Measurements from ENCODE around the gene KITLG.

DNA sequence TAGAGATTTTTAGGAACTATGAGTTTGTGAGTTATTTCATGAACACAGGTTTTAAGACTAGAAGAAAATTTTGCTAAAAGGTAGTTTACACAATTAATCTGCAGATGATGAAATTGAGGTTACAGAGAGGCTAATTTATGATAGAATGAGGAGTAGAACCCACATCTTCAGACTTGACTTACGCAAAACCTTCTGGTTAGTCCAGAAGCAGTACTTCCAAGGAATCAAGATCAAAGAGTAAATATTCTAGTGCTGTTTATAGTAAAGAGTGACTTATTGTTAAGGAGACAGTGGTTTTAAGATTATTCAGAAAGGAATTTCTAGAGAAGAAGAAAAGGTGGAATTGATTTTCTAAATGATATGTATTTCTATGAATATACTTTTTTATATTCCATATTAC, 10.6 kb upstream of the KITLG start:
- TF ChIP-seq, protein P1, sequence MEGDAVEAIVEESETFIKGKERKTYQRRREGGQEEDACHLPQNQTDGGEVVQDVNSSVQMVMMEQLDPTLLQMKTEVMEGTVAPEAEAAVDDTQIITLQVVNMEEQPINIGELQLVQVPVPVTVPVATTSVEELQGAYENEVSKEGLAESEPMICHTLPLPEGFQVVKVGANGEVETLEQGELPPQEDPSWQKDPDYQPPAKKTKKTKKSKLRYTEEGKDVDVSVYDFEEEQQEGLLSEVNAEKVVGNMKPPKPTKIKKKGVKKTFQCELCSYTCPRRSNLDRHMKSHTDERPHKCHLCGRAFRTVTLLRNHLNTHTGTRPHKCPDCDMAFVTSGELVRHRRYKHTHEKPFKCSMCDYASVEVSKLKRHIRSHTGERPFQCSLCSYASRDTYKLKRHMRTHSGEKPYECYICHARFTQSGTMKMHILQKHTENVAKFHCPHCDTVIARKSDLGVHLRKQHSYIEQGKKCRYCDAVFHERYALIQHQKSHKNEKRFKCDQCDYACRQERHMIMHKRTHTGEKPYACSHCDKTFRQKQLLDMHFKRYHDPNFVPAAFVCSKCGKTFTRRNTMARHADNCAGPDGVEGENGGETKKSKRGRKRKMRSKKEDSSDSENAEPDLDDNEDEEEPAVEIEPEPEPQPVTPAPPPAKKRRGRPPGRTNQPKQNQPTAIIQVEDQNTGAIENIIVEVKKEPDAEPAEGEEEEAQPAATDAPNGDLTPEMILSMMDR (conservative IDR thresholded peaks at IDR 0.05; ENCODE audit: low read depth, low read length) = no peak
- TF ChIP-seq EZH2 (IDR thresholded peaks at IDR 0.05; ENCODE audit: low read length, unreplicated experiment) (no peak), EZH2phosphoT487 (IDR thresholded peaks at IDR 0.05; ENCODE audit: borderline replicate concordance, low read length) (no peak)

All from PC-3 (cell line).